DND-41 (cell line): ENCODE data around the gene RAP1B.
A peak's percentile ranks its signal among the peaks of the same experiment; 100 is the strongest.

Experiments used
- ATAC-seq: fragments of 200-7000 bp; cut with Tn5 transposase; 3 replicates; pipeline ENCODE4 v1.9.1; 2021; ENCODE audit warnings: low read depth; ENCODE audit not compliant: insufficient read depth
- DNase-seq: peaks from one replicate; pipeline ENCODE4 v3.0.0-alpha.2; 2020
- H2AFZ ChIP-seq: 2 replicates; pipeline ENCODE4 v1.6.0; 2012; ENCODE audit warnings: low read depth, low read length
- H3K27ac ChIP-seq: 2 replicates; pipeline ENCODE4 v1.5.1; 2012; ENCODE audit warnings: low read length, inconsistent platforms
- H3K27me3 ChIP-seq: fragments of 200-600 bp; sonication (generic); 2 replicates; pipeline ENCODE4 v1.6.0; 2012; ENCODE audit warnings: low read length, mild to moderate bottlenecking, inconsistent platforms; ENCODE audit not compliant: insufficient read depth, poor library complexity
- H3K36me3 ChIP-seq: 2 replicates; pipeline ENCODE4 v1.5.1; 2012; ENCODE audit warnings: low read length, inconsistent platforms; ENCODE audit not compliant: insufficient read depth
- H3K4me1 ChIP-seq: 2 replicates; pipeline ENCODE4 v1.5.1; 2012; ENCODE audit warnings: mild to moderate bottlenecking, low read length; ENCODE audit not compliant: insufficient read depth
- H3K4me2 ChIP-seq: 2 replicates; pipeline ENCODE4 v1.6.0; 2012; ENCODE audit warnings: mild to moderate bottlenecking, moderate library complexity, low read length, inconsistent platforms; ENCODE audit not compliant: insufficient read depth
- H3K4me3 ChIP-seq, 2 experiments: fragments of 200-600 bp in 1 of 2; shearing (Covaris generic) in 1 of 2; 2 replicates each; pipeline ENCODE4 v1.5.1; 2012 to 2016; ENCODE audit warnings: inconsistent platforms in 2 of 2, low read length in 2 of 2, mild to moderate bottlenecking in 2 of 2, low read depth in 1 of 2, moderate library complexity in 1 of 2
- H3K79me2 ChIP-seq: 2 replicates; pipeline ENCODE4 v1.6.0; 2012; ENCODE audit warnings: low read length, inconsistent platforms; ENCODE audit not compliant: insufficient read depth
- H3K9ac ChIP-seq: 2 replicates; pipeline ENCODE4 v1.6.0; 2012; ENCODE audit warnings: low read depth, mild to moderate bottlenecking, inconsistent platforms, low read length, moderate library complexity
- H3K9me3 ChIP-seq: 2 replicates; pipeline ENCODE4 v1.5.1; 2012; ENCODE audit warnings: low read length, moderate library complexity, mild to moderate bottlenecking, inconsistent platforms; ENCODE audit not compliant: insufficient read depth, severe bottlenecking
- H4K20me1 ChIP-seq: 2 replicates; pipeline ENCODE4 v1.6.0; 2012; ENCODE audit warnings: low read length; ENCODE audit not compliant: insufficient read depth
- EZH2 ChIP-seq: IDR thresholded peaks from 3 replicates; pipeline ENCODE4 v1.6.1; 2012; ENCODE audit warnings: borderline replicate concordance, low read depth, mild to moderate bottlenecking, moderate library complexity, low read length, inconsistent platforms; ENCODE audit not compliant: severe bottlenecking
- TF ChIP-seq, protein P1 (sequence below): IDR thresholded peaks from 2 replicates; pipeline ENCODE4 v1.5.1; 2012; ENCODE audit warnings: borderline replicate concordance, low read length, moderate library complexity, mild to moderate bottlenecking; ENCODE audit not compliant: poor library complexity, severe bottlenecking; ENCODE audit errors: extremely low read depth

RAP1B gene

DNA sequence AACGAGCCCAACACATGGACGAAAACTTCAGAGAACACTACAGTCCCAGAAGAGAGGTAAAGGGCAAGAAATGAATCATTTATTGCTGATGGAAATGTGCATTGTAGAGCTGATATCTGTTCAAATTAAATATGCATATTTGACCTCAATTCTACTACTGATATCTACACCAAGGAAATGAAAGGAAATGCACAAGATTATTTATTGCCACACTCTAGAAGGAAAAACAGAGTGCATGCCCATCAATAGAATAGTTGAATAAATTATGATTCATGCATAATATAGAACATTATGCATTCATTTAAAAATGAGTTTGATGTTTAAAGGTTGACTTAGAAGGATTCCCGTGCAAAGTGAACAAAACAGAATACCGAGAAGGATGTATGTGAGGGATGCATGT lies 60.5 kb downstream of the RAP1B start:
- Histone ChIP-seq H3K79me2 (no peaks in the 10 kb centered on the region), H2AFZ (no peak overlapping the region), H4K20me1 (no peaks in the 10 kb centered on the region), H3K4me3 (no peak overlapping the region), H3K4me1 (peaks cover 23% of the 10 kb centered on the region), H3K9me3 (no peaks in the 10 kb centered on the region), H3K27me3 (no peaks in the 10 kb centered on the region), H3K27ac (no peak overlapping the region), H3K4me2 (no peak overlapping the region), H3K9ac (no peak overlapping the region), H3K36me3 (no peaks in the 10 kb centered on the region)
- no peak for DNase-seq
- no peak for ATAC-seq
- TF ChIP-seq, protein P1, sequence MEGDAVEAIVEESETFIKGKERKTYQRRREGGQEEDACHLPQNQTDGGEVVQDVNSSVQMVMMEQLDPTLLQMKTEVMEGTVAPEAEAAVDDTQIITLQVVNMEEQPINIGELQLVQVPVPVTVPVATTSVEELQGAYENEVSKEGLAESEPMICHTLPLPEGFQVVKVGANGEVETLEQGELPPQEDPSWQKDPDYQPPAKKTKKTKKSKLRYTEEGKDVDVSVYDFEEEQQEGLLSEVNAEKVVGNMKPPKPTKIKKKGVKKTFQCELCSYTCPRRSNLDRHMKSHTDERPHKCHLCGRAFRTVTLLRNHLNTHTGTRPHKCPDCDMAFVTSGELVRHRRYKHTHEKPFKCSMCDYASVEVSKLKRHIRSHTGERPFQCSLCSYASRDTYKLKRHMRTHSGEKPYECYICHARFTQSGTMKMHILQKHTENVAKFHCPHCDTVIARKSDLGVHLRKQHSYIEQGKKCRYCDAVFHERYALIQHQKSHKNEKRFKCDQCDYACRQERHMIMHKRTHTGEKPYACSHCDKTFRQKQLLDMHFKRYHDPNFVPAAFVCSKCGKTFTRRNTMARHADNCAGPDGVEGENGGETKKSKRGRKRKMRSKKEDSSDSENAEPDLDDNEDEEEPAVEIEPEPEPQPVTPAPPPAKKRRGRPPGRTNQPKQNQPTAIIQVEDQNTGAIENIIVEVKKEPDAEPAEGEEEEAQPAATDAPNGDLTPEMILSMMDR: no peak
- TF ChIP-seq EZH2: no peak

DNA sequence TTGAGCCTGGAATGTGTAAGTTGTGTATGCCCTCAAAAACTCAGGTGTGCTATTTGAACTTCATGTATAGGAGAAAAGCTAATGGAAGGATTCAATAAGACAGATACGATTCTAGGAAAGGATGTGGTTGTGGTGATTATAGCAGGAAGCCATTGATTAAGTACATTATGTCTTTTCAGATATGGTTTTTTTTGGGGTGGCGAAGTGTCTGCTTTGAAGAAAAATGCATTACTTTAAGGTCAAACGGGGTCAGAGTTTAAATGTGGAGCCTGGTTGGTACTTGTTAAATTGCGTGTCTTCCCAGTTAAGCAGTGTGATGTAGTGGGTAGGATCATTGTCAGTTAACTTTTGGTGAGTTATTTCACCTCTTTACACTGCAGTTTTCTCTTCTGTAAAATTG lies 63.1 kb downstream of the RAP1B start:
- Histone ChIP-seq H3K4me1 (peaks cover 23% of the 10 kb centered on the region), H3K4me2 (no peak overlapping the region), H3K9ac (no peak overlapping the region), H2AFZ (no peak overlapping the region), H3K4me3 (no peak overlapping the region), H3K27me3 (no peaks in the 10 kb centered on the region), H3K27ac (no peak overlapping the region), H3K9me3 (no peaks in the 10 kb centered on the region), H3K36me3 (no peaks in the 10 kb centered on the region), H4K20me1 (no peaks in the 10 kb centered on the region), H3K79me2 (no peaks in the 10 kb centered on the region)
- no peak for TF ChIP-seq EZH2
- TF ChIP-seq, protein P1: no peak
- ATAC-seq: peak; percentile 70
- DNase-seq: no peak

DNA sequence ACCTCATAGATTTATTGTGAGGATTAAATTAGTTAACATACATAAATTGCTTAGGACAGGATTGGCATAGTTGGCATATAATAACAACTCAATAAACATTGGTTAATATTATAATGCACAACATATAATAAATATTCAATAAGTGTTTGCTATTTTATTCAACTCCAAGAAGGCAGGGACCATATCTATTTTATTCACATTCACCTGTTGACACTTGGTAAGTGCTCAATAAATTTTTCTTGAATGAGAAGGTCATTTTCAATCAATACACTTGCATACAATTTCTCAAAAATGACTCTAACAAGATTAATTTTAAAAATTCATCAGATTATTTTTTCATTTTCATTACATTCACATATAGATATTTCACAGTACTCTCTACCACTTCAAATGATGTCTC lies 63.7 kb downstream of the RAP1B start:
- Histone ChIP-seq H3K4me2 (no peak overlapping the region), H3K27ac (no peak overlapping the region), H3K9me3 (no peaks in the 10 kb centered on the region), H3K79me2 (no peaks in the 10 kb centered on the region), H3K9ac (no peak overlapping the region), H3K27me3 (no peaks in the 10 kb centered on the region), H3K36me3 (no peaks in the 10 kb centered on the region), H2AFZ (no peak overlapping the region), H3K4me1 (peaks cover 23% of the 10 kb centered on the region), H4K20me1 (no peaks in the 10 kb centered on the region), H3K4me3 (no peak overlapping the region)
- ATAC-seq (no peak), DNase-seq (no peak)
- TF ChIP-seq EZH2: no peak
- TF ChIP-seq, protein P1: no peak
